Esophagus muscularis mucosa (tissue), 4 donors: ENCODE data around the gene KLF12. TPM values are rescaled to one million over a fixed set of nuclear protein-coding genes. Genes with fewer than 3 reads are reported as not detected.

ENCODE experiments used
- DNase-seq: peaks from one replicate; pipeline ENCODE4 v3.0.0-alpha.2; 2017; ENCODE audit errors: extremely low spot score
- H3K27ac ChIP-seq, 4 donors: fragments of 200-600 bp; sonication (generic); replicated peaks in 1 of 4; 1 replicate in 3 of 4; 2 replicates in 1 of 4; pipeline ENCODE4 v1.5.1; 2016 to 2019; ENCODE audit warnings: mild to moderate bottlenecking in 1 of 4
- H3K27me3 ChIP-seq, 4 donors: fragments of 200-600 bp; sonication (generic); one replicate each; pipeline versions ENCODE4 v1.5.1 to v1.6.0; 2016 to 2019
- H3K36me3 ChIP-seq, 4 donors: fragments of 200-600 bp; sonication (generic); one replicate each; pipeline ENCODE4 v1.5.1; 2016 to 2019
- H3K4me1 ChIP-seq, 4 donors: fragments of 200-600 bp; sonication (generic); one replicate each; pipeline ENCODE4 v1.5.1; 2016 to 2019
- H3K4me3 ChIP-seq, 4 donors: fragments of 200-600 bp; sonication (generic); 1 replicate in 2 of 4; 2 replicates in 2 of 4; pipeline ENCODE4 v1.5.1; 2016 to 2019; ENCODE audit warnings: mild to moderate bottlenecking in 4 of 4, moderate library complexity in 1 of 4
- H3K9me3 ChIP-seq, 4 donors: fragments of 200-600 bp; sonication (generic); 1 replicate in 3 of 4; 2 replicates in 1 of 4; pipeline ENCODE4 v1.5.1; 2016 to 2019
- EP300 ChIP-seq: sonication (generic); formaldehyde crosslinking; IDR thresholded peaks from one replicate; pipeline ENCODE4 v1.6.1; 2017; ENCODE audit warnings: antibody characterized with exemption
- POLR2A ChIP-seq: fragments of 450-650 bp; IDR thresholded peaks from one replicate; pipeline ENCODE4 v1.6.1; 2017; ENCODE audit warnings: antibody characterized with exemption, moderate library complexity, mild to moderate bottlenecking, low read depth
- POLR2AphosphoS5 ChIP-seq, 2 donors: sonication (generic); formaldehyde crosslinking; IDR thresholded peaks; one replicate each; pipeline ENCODE4 v1.6.1; 2017; ENCODE audit warnings: antibody characterized with exemption in 2 of 2
- WGBS: methylation state at CpG from one replicate; pipeline ENCODE4 v1.1.5; 2018; 5-methylcytosine and 5-hydroxymethylcytosine counted together
- intact Hi-C: fragments of 100-400 bp; cut with DNase I; formaldehyde crosslinking; loops from one replicate; pipeline ENCODE4 v1.15.1; 2023
- total RNA-seq, 4 donors: library from RNA; depleted of rRNA; stranded (reverse); fragments of >200 nt; gene quantifications; one replicate each; pipeline versions ENCODE4 v1.1.0 to v1.2.1, GENCODE V29; 2016
- TF ChIP-seq, protein P1 (sequence below), 3 experiments: fragments of 200-600 bp in 2 of 3; fragments of 450-650 bp in 1 of 3; sonication (generic) in 2 of 3; IDR thresholded peaks; one replicate each; pipeline ENCODE4 v1.5.1; 2017 to 2019; ENCODE audit warnings: antibody characterized with exemption in 3 of 3, mild to moderate bottlenecking in 2 of 3, moderate library complexity in 1 of 3

KLF12 gene
- total RNA-seq, 4 donors from 2014 or later = 13.8 to 20.7 (median 17.0) TPM

DNA sequence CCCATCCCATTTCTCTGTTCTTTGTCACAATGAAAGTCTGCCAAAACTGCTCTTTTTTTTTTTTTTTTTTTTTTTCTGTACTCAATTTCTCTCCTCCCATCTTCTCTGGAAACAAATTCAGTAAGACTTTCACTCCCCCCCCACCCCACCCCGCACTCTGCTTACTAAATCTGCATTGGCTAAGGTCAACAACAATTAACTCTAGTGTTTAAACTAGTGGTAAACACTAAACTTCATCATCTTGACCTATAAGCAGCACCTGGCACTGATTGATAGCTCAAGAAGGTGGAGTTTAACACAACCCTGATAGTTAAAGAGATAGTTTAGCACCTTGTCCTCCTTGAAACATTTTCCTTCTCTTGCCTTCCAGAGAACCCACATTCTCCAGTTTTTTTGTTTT lies 14.1 kb upstream of the KLF12 start:
- Histone ChIP-seq H3K4me1 (peaks cover 0 to 6% (median 1%) of the 10 kb centered on the region in 4 donors), H3K36me3 (no peaks in the 10 kb centered on the region), H3K27ac (no peak overlapping the region), H3K4me3 (no peak overlapping the region), H3K9me3 (no peaks in the 10 kb centered on the region), H3K27me3 (no peaks in the 10 kb centered on the region)
- intact Hi-C loops = no loop called here
- 61% methylated on average over 1 of the region's 1 CpG for WGBS
- DNase-seq = no peak
- TF ChIP-seq POLR2A (no peak), EP300 (no peak), POLR2AphosphoS5 (IDR thresholded peaks at IDR 0.05) (no peak)
- TF ChIP-seq, protein P1, sequence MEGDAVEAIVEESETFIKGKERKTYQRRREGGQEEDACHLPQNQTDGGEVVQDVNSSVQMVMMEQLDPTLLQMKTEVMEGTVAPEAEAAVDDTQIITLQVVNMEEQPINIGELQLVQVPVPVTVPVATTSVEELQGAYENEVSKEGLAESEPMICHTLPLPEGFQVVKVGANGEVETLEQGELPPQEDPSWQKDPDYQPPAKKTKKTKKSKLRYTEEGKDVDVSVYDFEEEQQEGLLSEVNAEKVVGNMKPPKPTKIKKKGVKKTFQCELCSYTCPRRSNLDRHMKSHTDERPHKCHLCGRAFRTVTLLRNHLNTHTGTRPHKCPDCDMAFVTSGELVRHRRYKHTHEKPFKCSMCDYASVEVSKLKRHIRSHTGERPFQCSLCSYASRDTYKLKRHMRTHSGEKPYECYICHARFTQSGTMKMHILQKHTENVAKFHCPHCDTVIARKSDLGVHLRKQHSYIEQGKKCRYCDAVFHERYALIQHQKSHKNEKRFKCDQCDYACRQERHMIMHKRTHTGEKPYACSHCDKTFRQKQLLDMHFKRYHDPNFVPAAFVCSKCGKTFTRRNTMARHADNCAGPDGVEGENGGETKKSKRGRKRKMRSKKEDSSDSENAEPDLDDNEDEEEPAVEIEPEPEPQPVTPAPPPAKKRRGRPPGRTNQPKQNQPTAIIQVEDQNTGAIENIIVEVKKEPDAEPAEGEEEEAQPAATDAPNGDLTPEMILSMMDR (IDR thresholded peaks at IDR 0.05) = no peak

DNA sequence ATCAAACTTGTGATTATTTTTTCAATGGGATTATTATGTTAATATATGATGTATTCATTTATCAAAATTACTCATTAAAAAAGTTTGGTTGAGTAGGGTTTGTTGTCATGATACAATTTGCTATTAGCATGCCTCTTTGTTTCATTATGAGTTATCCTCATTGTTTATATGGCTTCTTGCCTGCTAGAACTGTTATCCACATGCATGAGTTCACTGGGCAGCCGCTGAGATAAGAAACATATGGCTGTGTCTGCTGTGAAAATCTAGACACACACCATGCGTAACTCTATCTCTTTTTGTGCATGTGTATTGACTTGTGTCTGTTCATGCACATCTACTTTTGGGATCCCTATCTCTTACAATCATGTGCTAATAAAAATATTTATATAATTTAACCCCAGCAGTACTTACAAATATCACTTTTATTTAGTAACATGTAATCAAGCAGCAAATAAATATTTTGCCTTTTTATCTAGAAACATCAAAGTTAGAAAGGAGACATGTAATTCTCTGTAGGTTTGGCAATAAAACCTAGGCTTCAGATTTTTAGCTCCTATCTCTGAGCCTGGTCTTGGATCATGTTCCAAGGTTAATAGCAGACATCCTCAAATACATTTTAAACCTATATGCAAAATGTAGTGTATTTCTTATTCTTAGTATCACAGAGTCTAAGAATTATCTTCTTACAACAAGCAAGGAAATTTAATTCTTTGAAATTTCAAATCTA lies 11.2 kb upstream of the KLF12 start:
- DNase-seq = no peak
- Histone ChIP-seq H3K4me1 (peaks cover 0 to 6% (median 1%) of the 10 kb centered on the region in 4 donors), H3K27ac (no peak overlapping the region), H3K27me3 (no peaks in the 10 kb centered on the region), H3K4me3 (no peak overlapping the region), H3K9me3 (no peaks in the 10 kb centered on the region), H3K36me3 (no peaks in the 10 kb centered on the region)
- TF ChIP-seq POLR2AphosphoS5 (IDR thresholded peaks at IDR 0.05) = no peak
- TF ChIP-seq, protein P1 (IDR thresholded peaks at IDR 0.05) = no peak
- TF ChIP-seq POLR2A = no peak
- no peak for TF ChIP-seq EP300
- WGBS = 75% methylated on average over 2 of the region's 2 CpGs
- intact Hi-C loops = no loop called here

DNA sequence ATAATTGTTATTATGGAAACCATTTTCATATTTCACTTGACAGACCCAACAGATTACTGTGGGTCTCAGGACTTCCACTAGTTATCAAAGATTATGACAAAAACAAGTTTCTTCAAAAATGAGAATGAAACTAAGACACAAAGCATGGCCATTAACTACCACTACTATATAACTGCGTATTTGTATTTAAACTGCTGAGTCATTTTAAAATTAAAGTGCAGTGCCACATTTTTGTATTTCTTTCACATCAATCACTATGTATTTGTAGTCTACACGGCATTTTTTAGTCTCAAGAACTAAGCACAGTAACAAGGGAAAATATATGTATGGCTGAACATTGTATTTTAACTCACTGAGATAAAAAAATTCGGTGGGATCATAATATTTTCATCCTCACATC lies 10.1 kb upstream of the KLF12 start:
- no peaks in the 10 kb centered on the region for H3K36me3 ChIP-seq
- no peak for DNase-seq
- WGBS = 63% methylated on average over 3 of the region's 3 CpGs
- no peaks in the 10 kb centered on the region for H3K9me3 ChIP-seq
- H3K27me3 ChIP-seq = no peaks in the 10 kb centered on the region
- H3K4me1 ChIP-seq = peaks cover 0 to 6% (median 1%) of the 10 kb centered on the region in 4 donors
- intact Hi-C loops = no loop called here
- TF ChIP-seq POLR2AphosphoS5 (IDR thresholded peaks at IDR 0.05) = no peak
- TF ChIP-seq, protein P1 (IDR thresholded peaks at IDR 0.05) = no peak
- TF ChIP-seq POLR2A = no peak
- TF ChIP-seq EP300 = no peak
- no peak overlapping the region for H3K4me3 ChIP-seq
- no peak overlapping the region for H3K27ac ChIP-seq

DNA sequence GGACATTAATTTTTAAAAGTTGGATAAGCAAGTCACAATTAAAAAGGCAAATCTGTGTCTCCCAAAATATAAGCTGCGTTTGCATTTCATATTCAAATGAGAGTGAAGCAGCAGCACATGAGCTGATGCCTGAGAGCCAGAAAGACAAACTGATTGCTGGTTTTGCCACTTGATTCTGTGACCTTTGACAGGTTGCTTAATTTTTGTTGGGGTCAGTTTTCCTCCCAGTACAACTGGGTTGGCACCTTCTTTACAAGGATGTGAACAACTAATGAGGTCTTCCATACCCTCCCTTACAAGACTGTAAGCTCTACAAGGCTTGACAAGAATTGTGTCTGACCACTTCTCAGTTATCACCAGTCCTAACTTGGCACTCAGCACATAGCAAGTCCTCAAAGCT lies 8.1 kb upstream of the KLF12 start:
- Histone ChIP-seq H3K27me3 (no peaks in the 10 kb centered on the region), H3K27ac (no peak overlapping the region), H3K9me3 (no peaks in the 10 kb centered on the region), H3K36me3 (no peaks in the 10 kb centered on the region), H3K4me1 (peaks cover 0 to 6% (median 1%) of the 10 kb centered on the region in 4 donors), H3K4me3 (no peak overlapping the region)
- no peak for TF ChIP-seq POLR2A
- TF ChIP-seq POLR2AphosphoS5 (IDR thresholded peaks at IDR 0.05) = no peak
- TF ChIP-seq EP300 = no peak
- TF ChIP-seq, protein P1 (IDR thresholded peaks at IDR 0.05) = no peak
- 94% methylated on average over 1 of the region's 1 CpG for WGBS
- intact Hi-C loops = no loop called here
- DNase-seq = no peak

DNA sequence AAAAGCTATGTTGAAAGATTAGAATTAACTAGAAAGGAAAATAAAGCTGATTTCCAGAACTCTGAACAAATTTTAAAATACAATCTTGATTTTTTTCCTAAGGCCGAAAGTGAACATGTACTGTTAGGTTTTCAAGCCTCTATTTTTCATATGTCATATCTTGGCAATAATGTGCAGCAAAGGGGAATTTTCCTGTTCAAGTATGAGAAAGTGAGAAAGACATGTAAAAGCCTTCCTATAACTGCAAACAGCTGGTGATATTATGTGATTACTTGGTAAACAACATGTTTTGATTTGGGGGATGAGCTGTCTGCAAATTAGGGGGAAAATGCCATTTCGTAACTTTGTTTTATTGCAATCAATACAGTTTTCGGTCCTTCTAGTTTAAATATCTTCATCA lies 4.0 kb upstream of the KLF12 start:
- TF ChIP-seq EP300 = no peak
- no peak for TF ChIP-seq POLR2AphosphoS5 (IDR thresholded peaks at IDR 0.05)
- TF ChIP-seq POLR2A = no peak
- TF ChIP-seq, protein P1 (IDR thresholded peaks at IDR 0.05) = no peak
- DNase-seq = no peak
- intact Hi-C loops = loop anchor here (5.0 to 10.0 kb wide), 3 partner anchors 149 to 386 kb away; no protein-coding TSS in a partner anchor
- Histone ChIP-seq H3K27me3 (no peaks in the 10 kb centered on the region), H3K27ac (no peak overlapping the region), H3K36me3 (no peaks in the 10 kb centered on the region), H3K9me3 (no peaks in the 10 kb centered on the region), H3K4me3 (no peak overlapping the region), H3K4me1 (peaks cover 6 to 12% (median 9%) of the 10 kb centered on the region in 4 donors)
- WGBS = 94% methylated on average over 3 of the region's 3 CpGs
